Measurements from ENCODE around the gene OR52H1.
"Not testable (repeated sequence)": the region's sequence is repeated elsewhere in the genome, so short reads cannot be mapped to it uniquely, and the experiment has no call there.

Gene OR52H1

DNA sequence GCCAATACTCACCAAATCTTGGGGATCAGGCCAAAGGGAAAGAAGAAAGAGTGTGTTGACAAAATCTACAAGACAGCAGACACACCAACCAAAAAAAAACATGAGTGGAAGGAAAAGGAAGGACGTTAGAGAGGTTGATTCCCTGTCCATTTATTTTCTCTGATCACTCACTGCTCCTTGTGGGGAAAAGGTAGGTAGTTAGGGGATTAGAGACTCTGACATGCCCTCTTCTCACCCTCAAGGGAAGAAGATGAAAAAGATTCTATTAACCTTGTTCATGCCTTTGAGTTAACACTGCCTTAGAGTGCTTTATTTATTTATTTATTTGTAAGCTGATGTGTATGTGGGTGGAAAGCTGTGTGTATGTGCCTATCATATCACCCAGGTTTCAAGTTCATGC, at the start of gene OR52H1:
OR52H1 (minus strand) TSS at position 101 of the 400 bp plus-strand sequence. CDS start 3,035 bp downstream, outside the sequence.
- DNase-seq = no peak

DNA sequence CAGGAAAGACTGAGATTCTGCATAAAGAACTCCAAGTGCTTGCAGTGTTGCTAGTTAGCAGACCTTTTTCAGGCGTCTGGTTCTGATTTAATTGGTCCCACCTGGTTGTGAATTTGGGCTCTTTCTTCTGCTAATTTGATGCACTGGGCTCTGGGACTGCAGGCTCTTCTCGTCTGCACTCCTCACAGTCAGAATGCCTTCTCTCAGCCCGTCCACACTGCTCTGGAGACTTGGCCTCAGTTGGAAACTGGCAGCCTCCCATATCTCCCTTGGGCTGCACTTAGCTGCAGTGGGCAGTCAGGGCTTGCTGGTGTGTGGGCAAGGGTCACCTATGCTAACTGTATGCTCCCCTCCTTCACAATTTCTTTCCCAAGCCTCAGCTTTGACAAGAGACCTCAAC, 49.6 kb upstream of the OR52H1 start:
- no peak for DNase-seq

DNA sequence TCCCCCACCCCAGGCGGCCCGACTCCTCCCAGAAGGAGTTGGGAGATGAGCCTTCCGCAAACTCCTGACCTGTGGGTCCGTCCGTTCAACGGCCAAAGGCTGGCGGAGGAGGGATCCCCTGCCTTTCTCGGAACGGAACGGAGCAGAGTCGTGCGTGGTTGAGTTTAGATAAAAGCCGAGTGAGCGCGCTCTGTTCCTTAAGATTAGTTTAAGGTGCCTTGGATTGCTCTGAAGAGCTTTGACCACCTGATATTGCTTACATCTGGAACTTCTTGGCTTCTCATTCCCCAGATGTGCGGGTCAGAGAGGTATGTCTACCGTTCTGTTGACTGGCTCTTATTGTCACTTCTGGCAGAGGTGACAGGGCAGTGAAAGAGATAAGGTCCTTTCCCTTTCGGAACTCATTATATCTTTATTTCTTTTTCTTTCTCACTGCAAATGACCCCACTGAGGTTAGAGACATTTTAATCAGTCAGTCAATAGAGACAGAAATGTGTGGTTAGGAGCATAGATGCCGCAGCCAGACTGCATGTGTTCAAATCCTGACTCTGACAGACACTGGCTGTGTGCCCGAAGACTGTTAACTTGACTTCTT, 48.4 kb upstream of the OR52H1 start, which contains the start of gene TRIM6:
TRIM6 (plus strand) TSS at position 31 of the 595 bp plus-strand sequence; CDS start at position 292, 261 bp downstream.
- no peak for DNase-seq

DNA sequence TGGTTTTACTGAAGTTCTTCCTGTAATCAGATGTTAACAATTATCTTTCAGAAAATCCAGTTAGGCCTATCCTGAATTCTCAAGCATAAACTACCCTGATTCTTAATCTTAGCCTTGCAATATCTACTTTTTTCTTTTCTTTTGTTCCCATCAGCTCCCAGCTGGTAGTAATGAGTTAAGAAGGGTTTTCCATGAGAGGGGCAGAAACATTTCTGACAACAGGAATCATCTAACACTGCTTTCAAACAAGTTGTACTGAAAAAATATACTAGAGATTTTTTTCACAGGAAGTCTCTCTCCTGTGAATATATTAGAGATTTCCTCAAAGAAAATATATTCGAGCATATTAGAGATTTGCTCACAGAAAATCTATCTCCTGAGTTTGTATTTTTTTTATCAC, 44.8 kb upstream of the OR52H1 start:
- DNase-seq = no peak

DNA sequence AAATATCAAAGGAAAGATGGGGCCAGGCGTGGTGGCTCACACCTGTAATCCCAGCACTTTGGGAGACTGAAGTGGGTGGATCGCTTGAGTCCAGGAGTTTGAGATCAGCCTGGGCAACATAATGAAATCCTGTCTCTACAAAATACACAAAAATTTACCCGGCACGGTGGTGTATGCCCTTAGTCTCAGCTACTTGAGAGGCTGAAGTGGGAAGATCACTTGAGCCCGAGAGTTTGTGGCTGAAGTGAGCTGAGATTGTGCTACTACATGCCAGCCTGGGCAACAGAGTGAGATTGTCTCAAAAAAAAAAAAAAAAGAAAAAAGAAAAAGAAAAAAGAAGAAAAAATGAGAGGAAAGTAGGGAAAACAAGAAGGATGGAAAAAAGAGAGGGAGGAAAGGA, 44.3 kb upstream of the OR52H1 start:
- DNase-seq = no peak

DNA sequence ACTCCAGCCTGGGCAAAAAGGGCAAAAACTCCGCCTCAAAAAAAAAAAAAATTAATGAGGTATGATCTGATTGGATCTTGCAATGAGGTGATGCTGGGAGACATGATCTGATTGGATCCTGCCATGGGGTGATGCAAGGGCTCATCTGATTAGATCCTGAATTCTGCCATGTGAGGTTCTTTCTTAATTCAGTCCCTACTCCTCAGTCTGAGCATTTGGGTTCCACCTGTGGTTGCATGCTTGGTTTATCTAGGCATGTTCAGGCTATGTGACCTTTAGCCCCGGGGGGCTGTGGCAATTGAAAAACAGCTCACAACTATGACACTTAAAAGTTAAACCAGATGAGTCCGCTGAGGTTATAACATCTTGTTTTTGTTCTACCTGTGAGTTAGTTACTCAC, 43.3 kb upstream of the OR52H1 start:
- no peak for DNase-seq

DNA sequence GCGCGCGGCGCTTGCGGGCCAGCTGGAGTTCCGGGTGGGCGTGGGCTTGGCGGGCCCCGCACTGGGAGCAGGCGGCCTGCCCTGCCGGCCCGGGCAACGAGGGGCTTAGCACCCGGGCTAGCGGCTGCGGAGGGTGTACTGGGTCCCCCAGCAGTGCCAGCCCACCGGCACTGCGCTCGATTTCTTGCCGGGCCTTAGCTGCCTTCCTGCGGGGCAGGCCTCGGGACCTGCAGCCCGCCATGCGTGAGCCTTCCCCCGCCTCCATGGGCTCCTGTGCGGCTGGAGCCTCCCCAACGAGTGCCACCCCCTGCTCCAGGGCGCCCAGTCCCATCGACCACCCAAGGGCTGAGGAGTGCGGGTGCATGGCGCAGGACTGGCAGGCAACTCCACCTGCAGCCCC, 41.6 kb upstream of the OR52H1 start:
- not testable (repeated sequence) for DNase-seq

DNA sequence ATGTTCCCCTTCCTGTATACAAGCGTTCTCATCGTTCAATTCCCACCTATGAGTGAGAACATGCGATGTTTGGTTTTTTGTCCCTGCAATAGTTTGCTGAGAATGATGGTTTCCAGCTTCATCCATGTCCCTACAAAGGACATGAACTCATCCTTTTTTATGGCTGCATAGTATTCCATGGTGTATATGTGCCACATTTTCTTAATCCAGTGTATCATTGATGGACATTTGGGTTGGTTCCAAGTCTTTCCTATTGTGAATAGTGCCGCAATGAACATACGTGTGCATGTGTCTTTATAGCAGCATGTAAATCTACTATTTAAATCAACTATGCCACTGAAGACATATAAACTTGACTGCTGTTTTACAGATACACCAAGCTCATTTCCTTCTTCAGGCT, 36.1 kb upstream of the OR52H1 start:
- DNase-seq = not testable (repeated sequence)

DNA sequence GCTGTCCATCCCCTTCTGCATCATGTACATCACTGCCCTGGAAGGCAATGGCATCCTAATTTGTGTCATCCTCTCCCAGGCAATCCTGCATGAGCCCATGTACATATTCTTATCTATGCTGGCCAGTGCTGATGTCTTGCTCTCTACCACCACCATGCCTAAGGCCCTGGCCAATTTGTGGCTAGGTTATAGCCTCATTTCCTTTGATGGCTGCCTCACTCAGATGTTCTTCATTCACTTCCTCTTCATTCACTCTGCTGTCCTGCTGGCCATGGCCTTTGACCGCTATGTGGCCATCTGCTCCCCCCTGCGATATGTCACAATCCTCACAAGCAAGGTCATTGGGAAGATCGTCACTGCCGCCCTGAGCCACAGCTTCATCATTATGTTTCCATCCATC, 32.7 kb upstream of the OR52H1 start:
- no peak for DNase-seq

DNA sequence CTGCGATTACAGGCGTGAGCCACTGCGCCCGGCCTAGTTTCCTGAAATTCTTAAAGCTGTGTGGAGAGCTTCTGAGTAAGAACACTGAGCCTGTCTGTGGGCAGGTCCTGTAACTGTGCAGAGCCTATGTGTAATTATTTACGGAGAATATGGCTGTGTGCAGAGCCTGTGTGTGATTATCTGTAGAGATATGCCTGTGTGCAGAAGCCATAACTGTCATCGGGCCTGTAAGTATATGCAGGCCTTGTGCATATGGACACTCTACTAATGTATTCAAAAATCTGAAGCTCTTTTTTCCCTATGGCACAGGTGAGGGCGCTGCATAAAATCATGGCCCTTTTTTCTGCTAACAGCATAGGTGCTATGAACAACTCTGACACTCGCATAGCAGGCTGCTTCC, 32.2 kb upstream of the OR52H1 start, which contains the start of gene OR52B6:
OR52B6 (plus strand) TSS at position 301 of the 400 bp plus-strand sequence; CDS start at position 301, 0 bp downstream.
- DNase-seq = no peak

DNA sequence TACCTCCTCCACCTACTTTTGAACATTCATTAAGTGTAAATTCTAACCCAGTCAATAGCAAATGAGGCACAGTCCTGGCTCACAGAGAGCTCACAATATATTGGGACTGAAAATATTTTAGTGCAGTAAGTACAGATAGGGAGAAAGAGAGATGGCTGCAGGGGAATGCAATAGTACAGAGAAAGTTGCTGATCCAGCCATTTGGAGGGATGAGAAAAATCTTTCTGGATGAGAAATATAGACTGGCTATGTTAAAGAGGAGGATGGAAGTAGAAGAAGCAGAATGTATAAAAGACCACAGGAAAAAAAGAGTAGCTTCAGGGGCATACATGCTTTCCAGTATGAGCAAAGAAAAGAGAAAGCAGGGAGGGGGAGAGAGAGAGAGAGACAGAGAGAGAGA, 28.8 kb upstream of the OR52H1 start:
- DNase-seq = no peak

DNA sequence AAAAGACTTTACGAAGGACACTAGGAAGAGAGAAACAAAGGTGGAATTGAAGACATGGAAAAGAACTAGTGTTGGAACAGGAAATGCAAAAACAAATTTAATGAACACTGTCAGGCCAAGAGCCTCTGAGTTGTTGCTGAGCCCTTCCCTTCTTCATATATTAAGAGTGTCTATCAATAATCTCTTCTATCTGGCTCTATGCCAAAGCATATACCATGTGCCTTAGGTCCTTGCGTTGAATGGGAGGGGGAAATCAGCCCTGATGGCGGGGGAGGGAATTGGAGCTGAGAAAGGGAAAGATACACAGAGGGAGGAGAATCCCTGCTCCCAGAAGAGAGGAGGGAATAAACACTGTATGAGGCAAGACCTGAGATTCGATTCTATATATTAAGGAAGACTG, 26.8 kb upstream of the OR52H1 start:
- no peak for DNase-seq

DNA sequence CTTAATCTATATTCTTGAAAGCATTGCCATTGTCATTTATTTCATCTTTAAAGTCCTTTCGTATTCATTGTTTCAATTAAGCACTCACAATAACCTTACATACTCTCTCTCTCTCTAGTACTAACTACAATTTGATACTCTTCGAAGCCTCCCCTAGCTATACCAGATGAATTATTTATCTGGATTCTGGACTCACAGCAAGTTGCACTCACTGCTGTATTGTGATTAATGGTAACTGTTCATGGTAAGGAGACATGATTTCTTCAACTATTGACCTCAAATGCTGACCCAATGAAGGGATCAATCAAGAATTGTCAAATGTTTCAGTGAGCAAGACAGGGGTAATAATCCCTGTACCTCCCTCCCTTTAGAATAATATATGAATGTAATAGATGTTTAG, 26.3 kb upstream of the OR52H1 start:
- DNase-seq = no peak

DNA sequence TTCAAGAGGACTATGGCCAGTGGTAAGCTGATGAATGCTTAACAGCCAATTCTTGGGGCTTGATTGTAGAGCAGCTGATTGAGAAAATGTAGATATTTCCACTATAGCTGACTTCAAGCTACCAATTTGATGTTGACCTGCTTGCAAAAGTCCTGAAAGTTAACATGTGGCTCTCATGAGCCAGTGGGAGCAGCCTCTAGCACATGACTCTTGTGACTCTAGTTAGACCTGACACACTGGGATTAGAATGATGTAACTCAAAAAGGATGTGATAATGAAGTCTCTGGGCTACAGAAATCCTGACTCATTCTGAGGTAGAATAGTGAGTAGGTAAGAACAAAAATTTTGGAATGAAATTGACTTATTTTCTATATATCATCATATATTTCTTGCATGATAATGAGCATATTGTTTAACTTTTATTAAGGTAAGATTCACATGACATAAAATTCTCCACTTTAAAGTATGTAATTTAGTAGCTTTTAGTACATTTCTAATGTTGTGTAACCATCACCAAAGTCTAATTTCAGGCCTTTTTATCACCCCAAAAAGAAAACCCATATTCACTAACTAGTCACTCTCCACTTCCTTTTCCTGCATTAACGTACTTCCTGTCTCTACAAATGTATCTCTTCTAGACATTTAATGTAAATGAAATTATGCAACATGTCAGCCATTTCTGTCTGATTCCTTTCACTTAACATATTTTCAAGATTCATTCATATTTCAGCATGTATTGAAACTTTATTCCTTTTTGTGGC, 16.1 kb upstream of the OR52H1 start:
- no peak for DNase-seq

DNA sequence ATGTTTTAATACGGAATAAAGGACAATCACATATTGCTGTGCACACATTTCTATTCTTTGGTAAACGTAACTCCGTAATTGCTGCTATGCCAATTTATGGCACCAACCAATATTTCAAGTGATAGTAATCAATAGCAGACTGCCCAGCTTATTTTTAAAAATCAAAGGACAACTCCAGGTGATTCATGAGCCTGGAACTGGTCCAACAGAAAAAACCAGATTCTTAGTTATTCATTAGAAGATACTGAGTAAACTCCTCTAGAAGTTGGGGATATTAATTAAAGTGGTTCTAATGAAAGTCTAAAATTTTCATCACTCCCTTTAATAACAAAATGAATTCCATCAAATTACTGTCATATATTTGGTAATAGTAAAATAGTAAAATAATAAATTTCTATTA, 9.4 kb upstream of the OR52H1 start:
- DNase-seq = no peak

DNA sequence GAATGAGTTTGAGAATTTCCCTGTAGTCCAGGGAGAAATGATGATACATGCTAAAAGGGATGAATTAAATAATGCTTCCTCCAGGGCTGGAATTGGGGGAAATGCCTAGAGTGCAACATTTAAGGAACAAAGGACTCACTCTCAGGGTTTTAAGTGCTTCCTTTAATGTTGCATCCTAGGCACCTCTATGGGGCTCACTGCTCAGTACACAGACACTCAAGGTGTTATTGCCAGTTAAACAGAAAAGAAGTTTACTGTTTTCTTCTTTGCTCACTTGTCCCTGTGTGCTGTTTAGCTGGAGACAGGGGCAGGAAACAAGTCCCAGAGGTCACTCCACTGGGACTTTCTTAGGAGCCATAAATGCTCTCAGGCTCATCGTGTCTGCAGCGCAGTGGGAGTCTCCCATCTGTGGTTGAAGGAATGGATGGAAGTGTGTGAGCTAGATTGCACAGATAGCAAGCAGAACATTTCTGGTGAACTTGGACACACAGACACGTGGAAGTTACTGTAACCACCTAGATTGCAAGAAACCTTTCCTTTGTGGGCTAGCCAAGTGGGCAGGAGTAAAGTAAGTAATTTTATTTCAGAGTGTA, 8.4 kb upstream of the OR52H1 start:
- no peak for DNase-seq

DNA sequence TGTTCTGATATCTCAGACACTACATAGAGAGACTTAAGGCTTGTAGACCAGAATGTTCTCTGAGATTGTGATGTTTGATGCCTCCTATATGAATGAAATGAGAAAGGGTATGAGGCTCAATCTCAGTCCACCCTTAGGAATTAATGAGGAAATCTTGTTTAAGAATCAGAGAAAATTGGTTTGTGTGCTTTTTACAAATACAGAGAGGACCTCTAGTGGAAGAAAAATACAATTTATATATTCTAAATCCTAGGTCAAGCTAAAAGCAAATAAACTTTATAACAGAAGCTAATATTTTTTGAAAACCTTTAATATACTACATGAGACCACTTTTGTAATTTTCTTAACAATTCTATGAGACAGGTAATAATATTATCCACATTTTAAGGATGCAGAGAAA, 5.0 kb upstream of the OR52H1 start:
- DNase-seq = no peak

DNA sequence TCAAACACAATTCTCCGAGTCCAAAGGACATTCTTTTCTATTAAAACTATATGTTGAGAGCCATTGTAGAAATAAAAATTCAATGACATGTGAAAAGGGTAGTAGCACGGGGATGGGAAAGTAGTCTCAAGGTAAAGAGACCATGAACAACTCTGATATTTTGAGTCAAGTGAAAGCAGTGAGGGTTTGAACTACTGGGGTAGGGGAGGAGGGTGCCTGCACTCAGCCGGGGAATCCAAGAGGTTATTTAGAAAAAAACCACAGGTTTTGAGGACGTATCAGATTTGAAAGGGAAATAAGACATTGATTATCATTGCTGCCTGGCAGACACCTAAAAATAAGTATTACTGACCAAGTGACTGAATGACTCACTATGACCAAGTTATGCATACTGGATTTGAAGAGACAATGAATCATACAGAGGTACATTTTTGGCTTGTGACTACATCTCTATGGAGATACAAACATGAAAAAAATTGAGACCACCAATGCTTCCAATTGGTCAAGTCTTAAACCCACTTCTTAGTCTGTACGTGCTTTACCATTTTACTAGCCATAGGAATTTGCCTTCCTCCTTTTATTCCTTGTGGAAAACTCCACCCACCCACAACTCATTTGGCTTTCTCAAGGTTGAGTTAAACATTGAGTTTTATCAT, 2.2 kb upstream of the OR52H1 start:
- DNase-seq = no peak

DNA sequence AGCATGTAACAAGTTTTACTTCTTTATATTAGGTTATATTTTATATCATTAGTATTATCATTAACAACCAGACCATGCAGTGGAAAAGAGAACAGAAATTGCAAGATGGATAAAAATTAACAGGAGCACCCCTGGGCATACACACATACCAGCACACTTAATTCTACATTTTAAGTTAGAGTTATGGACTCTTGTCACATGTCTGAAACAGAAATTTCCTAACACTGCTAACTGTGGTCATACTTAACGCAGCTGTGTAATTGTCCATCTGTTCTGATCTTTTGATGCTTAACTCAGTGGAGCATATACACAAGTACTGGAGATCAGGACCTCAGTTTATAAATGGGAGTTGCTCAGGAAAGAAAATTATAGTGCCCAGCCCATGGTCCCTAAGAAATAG, 358 bp downstream of the OR52H1 start:
- DNase-seq = no peak

DNA sequence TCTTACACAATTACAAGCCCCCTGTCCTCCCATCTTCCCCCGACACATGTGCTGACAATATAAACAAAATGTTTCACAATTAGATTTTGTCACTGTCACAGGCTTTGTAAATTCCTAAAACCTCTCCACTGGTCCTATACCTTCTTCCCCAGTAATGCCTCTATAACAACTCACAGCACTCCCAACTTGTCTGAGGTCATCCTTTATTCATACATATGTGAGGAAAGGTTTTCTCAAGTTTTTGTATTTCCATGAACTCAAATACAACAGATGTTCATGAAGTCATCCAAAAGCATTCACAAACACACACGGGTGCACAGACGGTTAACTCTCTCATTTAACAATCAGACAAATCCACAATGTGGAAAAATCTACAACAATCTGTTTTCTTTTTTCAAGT, 1.9 kb downstream of the OR52H1 start:
- no peak for DNase-seq

DNA sequence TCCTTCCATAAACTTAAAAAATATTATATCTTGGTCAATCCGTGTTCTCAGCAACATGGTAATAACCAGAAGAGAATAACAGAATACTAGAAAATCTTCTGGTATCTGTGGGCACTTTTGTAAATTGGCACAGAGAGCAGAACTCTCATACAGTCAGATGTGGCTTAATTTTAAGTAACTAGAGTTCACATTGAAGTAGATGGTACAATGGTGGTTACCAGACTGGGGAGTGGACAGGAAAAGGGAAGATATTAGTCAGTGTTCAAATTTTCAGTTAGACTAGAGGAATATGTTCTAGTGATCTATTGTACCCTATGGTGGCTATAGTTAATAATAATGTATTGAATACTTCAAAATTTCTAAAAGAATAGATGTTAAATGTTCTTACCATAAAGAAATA, 6.9 kb downstream of the OR52H1 start:
- no peak for DNase-seq

DNA sequence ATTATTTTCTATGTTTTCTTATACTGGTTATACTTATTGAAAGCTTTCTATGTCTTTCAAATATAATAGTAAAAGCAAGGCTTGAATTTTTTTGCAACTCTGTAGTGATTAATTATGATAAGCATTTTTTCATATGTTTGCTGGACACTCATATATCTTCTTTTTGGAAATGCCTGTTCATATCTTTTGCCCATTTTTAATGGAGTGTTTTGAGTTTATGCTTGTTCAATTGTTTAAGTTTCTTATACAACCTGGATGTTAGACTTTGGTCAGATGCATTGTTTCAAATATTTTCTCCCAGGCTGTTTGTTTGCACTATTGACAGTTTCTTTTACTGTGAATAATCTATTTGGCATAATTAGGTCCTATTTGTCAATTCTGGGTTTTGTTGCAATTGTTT, 11.9 kb downstream of the OR52H1 start:
- DNase-seq = no peak

DNA sequence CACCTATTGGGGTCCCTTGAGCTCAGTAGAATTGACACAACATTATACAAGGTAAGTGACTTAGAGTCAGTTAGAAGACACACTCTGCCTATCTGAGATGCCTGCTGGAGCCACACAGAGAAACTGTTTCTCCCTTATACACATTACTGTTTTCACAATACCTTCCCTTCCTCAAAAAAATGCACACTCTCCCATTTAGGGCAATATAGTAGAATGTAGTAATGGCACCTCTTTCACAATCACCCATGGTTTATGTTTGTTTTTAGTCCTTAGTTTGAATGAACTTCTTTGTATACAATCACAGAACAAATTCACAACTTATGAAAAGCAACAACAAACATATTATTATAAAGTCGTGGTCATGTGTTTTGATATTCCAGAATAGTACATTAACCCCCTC, 14.3 kb downstream of the OR52H1 start:
- no peak for DNase-seq
